ENCODE results near the gene HCFC1.

HCFC1 gene

DNA sequence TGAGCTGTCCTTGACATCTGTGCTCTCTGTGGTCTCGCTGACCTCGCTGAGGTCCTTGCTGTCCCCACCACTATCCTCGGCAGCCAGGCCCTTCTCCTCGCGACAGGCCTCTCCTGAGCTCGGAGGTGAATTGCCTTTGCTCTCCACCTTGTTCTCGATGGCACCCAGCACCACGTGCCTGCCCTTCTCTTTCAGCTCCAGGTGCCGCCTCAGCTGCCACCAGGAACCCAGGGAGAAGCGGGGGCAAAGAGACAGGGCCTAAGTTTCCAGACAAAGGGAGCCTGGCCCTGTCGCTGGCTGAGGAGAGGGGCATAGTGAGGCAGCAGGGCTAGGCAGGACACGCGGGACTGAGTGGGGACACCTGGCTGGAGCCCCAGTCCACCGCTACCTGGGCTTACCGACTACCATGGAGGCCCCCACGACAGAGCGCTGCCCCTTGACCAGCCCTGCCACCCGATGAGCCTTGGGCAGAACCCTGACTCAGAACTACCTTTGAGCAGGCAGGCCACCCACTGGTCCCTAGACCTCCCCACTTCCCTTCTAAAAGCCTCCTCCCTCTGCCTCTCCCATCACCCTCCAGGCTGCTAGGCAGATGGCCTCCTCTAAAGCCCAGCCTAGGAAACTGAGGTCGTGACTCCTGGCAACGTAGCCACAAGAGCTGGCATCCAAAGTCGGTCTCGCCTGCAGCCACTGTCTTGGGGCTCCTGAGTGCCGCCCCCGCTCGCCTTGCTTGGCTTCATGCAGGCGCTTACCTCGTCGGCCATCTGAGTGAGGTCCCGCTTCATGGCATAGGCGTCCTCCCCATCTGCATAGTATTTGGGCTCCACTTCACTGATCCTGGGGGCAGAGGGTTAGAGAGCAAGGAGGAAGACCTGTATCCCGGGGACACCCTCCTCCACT, 41.4 kb downstream of the HCFC1 start:
- Histone ChIP-seq H3K9me2 (replicated peaks; ENCODE audit: control insufficient read depth, low read length) (no peaks in the 10 kb centered on the region), H3F3A (ENCODE audit: control insufficient read depth, insufficient read depth) (peaks cover 9% of the 10 kb centered on the region; the same call in 1 of the 2 replicates), H4K20me1 (ENCODE audit: control insufficient read depth, insufficient read depth, low read depth, low read length) (no peaks in the 10 kb centered on the region), H3K36me3 (ENCODE audit: control insufficient read depth, low read length) (peaks cover 49% of the 10 kb centered on the region), H3K79me2 (ENCODE audit: control insufficient read depth, low read length) (peaks cover 31% of the 10 kb centered on the region), H3K4me1 (ENCODE audit: control insufficient read depth, low read length) (peaks cover 29% of the 10 kb centered on the region), H3K27me3 (ENCODE audit: control insufficient read depth, low read length) (no peaks in the 10 kb centered on the region), H3K4me3 (ENCODE audit: low read length) (no peak overlapping the region; the same call in 1 of the 2 replicates), H3K4me2 (ENCODE audit: low read length) (peak overlapping the region; percentile 64), H3K9me3 (ENCODE audit: control insufficient read depth, insufficient read depth, low read length) (no peaks in the 10 kb centered on the region), H3K27ac (ENCODE audit: low read depth, low read length) (peak overlapping the region; percentile 63; the same call in 1 of the 2 replicates)
- TF ChIP-seq, protein P1, sequence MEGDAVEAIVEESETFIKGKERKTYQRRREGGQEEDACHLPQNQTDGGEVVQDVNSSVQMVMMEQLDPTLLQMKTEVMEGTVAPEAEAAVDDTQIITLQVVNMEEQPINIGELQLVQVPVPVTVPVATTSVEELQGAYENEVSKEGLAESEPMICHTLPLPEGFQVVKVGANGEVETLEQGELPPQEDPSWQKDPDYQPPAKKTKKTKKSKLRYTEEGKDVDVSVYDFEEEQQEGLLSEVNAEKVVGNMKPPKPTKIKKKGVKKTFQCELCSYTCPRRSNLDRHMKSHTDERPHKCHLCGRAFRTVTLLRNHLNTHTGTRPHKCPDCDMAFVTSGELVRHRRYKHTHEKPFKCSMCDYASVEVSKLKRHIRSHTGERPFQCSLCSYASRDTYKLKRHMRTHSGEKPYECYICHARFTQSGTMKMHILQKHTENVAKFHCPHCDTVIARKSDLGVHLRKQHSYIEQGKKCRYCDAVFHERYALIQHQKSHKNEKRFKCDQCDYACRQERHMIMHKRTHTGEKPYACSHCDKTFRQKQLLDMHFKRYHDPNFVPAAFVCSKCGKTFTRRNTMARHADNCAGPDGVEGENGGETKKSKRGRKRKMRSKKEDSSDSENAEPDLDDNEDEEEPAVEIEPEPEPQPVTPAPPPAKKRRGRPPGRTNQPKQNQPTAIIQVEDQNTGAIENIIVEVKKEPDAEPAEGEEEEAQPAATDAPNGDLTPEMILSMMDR (IDR thresholded peaks at IDR 0.05; ENCODE audit: low read depth, low read length, poor library complexity, severe bottlenecking) = no peak
- TF ChIP-seq EZH2phosphoT487 (IDR thresholded peaks at IDR 0.05; ENCODE audit: borderline replicate concordance, low read length) = no peak

DNA sequence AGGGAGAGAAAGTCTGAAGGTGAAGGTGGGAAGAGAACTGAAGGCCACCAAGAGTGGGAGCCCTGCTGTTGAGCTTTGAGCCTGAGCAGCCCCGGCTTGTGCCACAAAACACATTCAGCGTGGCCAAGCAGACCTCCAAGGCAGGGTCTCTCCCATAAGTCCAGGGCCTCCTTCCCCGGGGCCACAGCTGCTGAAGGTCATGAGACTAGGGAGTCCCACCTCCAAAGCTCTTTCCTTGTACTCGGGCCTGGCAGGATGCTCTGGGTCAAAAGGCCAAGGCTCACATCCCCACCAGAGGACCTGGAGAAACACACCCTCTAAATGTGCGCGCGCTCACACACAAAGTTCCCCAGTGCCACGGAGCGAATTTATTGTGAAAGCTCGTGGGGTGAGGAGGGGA, 42.0 kb downstream of the HCFC1 start:
- Histone ChIP-seq H3K4me2 (ENCODE audit: low read length) (peak overlapping the region; percentile 64), H3K9me2 (replicated peaks; ENCODE audit: control insufficient read depth, low read length) (no peaks in the 10 kb centered on the region), H3K27ac (ENCODE audit: low read depth, low read length) (peak overlapping the region; percentile 63), H3K4me1 (ENCODE audit: control insufficient read depth, low read length) (peaks cover 35% of the 10 kb centered on the region), H3K36me3 (ENCODE audit: control insufficient read depth, low read length) (peaks cover 56% of the 10 kb centered on the region), H4K20me1 (ENCODE audit: control insufficient read depth, insufficient read depth, low read depth, low read length) (no peaks in the 10 kb centered on the region), H3K27me3 (ENCODE audit: control insufficient read depth, low read length) (no peaks in the 10 kb centered on the region), H3F3A (ENCODE audit: control insufficient read depth, insufficient read depth) (peaks cover 9% of the 10 kb centered on the region; the same call in 1 of the 2 replicates), H3K4me3 (ENCODE audit: low read length) (peak overlapping the region; percentile 60), H3K9me3 (ENCODE audit: control insufficient read depth, insufficient read depth, low read length) (no peaks in the 10 kb centered on the region), H3K79me2 (ENCODE audit: control insufficient read depth, low read length) (peaks cover 34% of the 10 kb centered on the region)
- TF ChIP-seq, protein P1 (IDR thresholded peaks at IDR 0.05; ENCODE audit: low read depth, low read length, poor library complexity, severe bottlenecking) = no peak
- no peak for TF ChIP-seq EZH2phosphoT487 (IDR thresholded peaks at IDR 0.05; ENCODE audit: borderline replicate concordance, low read length)

DNA sequence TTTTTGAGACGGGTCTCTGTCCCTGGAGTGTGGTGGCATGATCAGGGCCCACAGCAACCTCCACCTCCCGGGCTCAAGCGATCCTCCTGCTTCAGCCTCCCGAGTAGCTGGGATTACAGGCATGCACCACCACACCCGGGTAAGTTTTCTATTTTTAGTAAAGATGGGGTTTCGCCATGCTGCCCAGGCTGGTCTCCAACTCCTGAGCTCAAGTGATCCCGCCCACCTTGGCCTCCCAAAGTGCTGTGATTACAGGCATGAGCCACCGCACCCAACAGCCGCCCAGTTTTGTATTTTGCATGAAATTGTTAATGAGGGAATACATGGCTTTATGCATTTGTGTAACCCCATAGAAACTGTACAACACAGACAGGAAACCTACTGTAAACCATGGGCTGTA, 42.8 kb downstream of the HCFC1 start:
- Histone ChIP-seq H4K20me1 (ENCODE audit: control insufficient read depth, insufficient read depth, low read depth, low read length) (no peaks in the 10 kb centered on the region), H3K9me2 (replicated peaks; ENCODE audit: control insufficient read depth, low read length) (no peaks in the 10 kb centered on the region), H3K9me3 (ENCODE audit: control insufficient read depth, insufficient read depth, low read length) (no peaks in the 10 kb centered on the region), H3K27ac (ENCODE audit: low read depth, low read length) (peak overlapping the region; percentile 63), H3K4me1 (ENCODE audit: control insufficient read depth, low read length) (peaks cover 39% of the 10 kb centered on the region), H3K36me3 (ENCODE audit: control insufficient read depth, low read length) (peaks cover 58% of the 10 kb centered on the region), H3K4me3 (ENCODE audit: low read length) (peak overlapping the region; percentile 60), H3K79me2 (ENCODE audit: control insufficient read depth, low read length) (peaks cover 34% of the 10 kb centered on the region), H3K4me2 (ENCODE audit: low read length) (peak overlapping the region; percentile 64), H3F3A (ENCODE audit: control insufficient read depth, insufficient read depth) (peaks cover 9% of the 10 kb centered on the region; the same call in 1 of the 2 replicates), H3K27me3 (ENCODE audit: control insufficient read depth, low read length) (no peaks in the 10 kb centered on the region)
- TF ChIP-seq, protein P1 (IDR thresholded peaks at IDR 0.05; ENCODE audit: low read depth, low read length, poor library complexity, severe bottlenecking) = no peak
- no peak for TF ChIP-seq EZH2phosphoT487 (IDR thresholded peaks at IDR 0.05; ENCODE audit: borderline replicate concordance, low read length)
